ENCODE measurements around the gene ITGA8.

GRCh38 chr10:15624401-15625196 is 95.1 kb downstream of the ITGA8 start:
- TF ChIP-seq POLR2A (IDR thresholded peaks at IDR 0.05; ENCODE audit: low read length) (no peak), GATA1 (IDR thresholded peaks at IDR 0.05; ENCODE audit: low read depth, low read length) (no peak)

All from erythroblast (primary cell).